Pericardium fibroblast (primary cell): ENCODE results near the gene SAXO2. TPM values are rescaled to one million over a fixed set of nuclear protein-coding genes. Genes with fewer than 3 reads are reported as not detected.

Experiments used
- total RNA-seq: library from RNA; depleted of rRNA; stranded (reverse); fragments of >200 nt; gene quantifications from 2 replicates; pipeline ENCODE4 v1.2.3, GENCODE V29; 2015

SAXO2 gene, protein sequence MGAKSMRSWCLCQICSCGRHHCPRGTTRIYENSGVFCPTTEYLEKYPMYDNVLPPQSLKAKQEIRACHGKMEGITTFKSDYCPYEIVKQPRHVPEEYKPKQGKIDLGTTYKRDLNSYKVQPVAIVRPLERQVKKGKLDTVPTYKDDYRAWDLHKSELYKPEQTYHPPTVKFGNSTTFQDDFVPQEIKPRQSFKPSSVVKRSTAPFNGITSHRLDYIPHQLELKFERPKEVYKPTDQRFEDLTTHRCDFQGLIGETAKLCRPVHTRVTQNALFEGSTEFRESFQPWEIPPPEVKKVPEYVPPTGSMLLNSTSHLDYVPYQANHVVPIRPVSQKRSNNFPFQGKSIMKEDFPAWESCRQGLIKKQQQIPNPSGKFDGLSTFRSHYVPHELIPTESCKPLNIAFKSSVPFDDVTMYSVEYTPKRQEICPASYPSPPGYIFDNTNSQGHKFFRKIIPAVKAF
- total RNA-seq, result 0.51 TPM in 1 of 2 replicates, not detected in the other

DNA sequence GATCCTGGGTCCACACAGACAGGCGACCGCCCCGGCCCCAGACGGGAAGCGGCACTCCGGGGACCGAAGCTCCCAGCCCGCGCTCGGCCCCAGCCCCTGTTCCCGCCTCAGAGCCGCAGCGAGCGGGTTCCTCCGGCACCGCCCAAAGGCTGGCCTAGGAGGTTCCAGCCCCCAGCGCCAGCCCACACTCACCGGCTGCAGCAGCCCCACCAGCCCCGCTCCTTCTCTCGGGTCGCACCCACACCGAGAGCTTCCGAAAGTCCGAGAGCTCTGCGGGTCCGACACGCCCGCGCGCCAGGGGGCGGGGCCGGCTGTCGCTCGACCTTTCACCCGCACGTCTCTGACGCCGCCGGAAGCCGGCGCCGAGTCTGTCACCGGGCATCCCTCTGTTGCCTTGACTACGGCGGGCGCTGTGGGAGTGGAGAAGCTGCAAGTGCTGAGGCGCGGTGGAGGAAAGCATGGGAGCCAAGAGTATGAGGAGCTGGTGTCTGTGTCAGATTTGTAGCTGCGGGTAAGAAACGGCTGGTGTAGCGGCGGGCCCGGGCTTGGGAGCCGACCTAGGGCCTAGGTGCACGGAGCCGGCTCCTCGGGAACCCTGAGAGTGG is at the start of gene SAXO2, which contains the start of gene EFL1:
SAXO2 (plus strand) TSS at position 397 of the 605 bp plus-strand sequence; CDS start at position 459, 62 bp downstream.
EFL1 (minus strand) TSS at position 313 of the 605 bp plus-strand sequence. CDS start 956 bp downstream, outside the sequence.

Other genes starting within 250 kb of the SAXO2 start
- 7.7 and 40.7 TPM in 2 replicates for gene MEX3B, start 216.8 kb upstream of the SAXO2 start, total RNA-seq
- gene EFL1, start 84 bp upstream of the SAXO2 start, total RNA-seq, result 5.2 and 6.3 TPM in 2 replicates
- gene GOLGA6L10, start 86.7 kb downstream of the SAXO2 start, total RNA-seq, result 0.23 TPM in 1 of 2 replicates, not detected in the other
- 0.35 and 1.1 TPM in 2 replicates for gene GOLGA6L9, start 167.0 kb downstream of the SAXO2 start, total RNA-seq